SK-N-SH treated with all-trans-retinoic acid at 6 μM for 48 hours (cell line): ENCODE results near the gene MYO5B.

Experiments
- BACH2 ChIP-seq: fragments of 250-450 bp; sonication (Bioruptor Pico); IDR thresholded peaks from 2 replicates; pipeline ENCODE4 v1.9.0; 2021; ENCODE audit warnings: mild to moderate bottlenecking, borderline replicate concordance
- PATZ1 ChIP-seq: fragments of 250-450 bp; sonication (Bioruptor Pico); IDR thresholded peaks from 2 replicates; pipeline ENCODE4 v1.8.0; 2020; ENCODE audit warnings: mild to moderate bottlenecking, moderate library complexity, borderline replicate concordance
- POU6F1 ChIP-seq: fragments of 250-450 bp; sonication (Bioruptor Pico); IDR thresholded peaks from 2 replicates; pipeline ENCODE4 v1.8.0; 2021; ENCODE audit warnings: low read depth, mild to moderate bottlenecking, moderate library complexity, borderline replicate concordance
- RARB ChIP-seq: fragments of 250-450 bp; sonication (Bioruptor Pico); IDR thresholded peaks from 2 replicates; pipeline ENCODE4 v1.8.0; 2021; ENCODE audit warnings: mild to moderate bottlenecking, moderate library complexity
- TOX ChIP-seq: fragments of 250-450 bp; sonication (Bioruptor Pico); IDR thresholded peaks from 2 replicates; pipeline ENCODE4 v1.8.0; 2021; ENCODE audit warnings: mild to moderate bottlenecking, moderate library complexity, borderline replicate concordance
- ZFP3 ChIP-seq: fragments of 250-450 bp; sonication (Bioruptor Pico); IDR thresholded peaks from 2 replicates; pipeline ENCODE4 v1.5.0; 2020; ENCODE audit warnings: mild to moderate bottlenecking, moderate library complexity

GRCh38 chr18:50192995-50193795 lies 1.8 kb downstream of the MYO5B start:
- TF ChIP-seq ZFP3 (CRISPR knock-in tag) (no peak), TOX (no peak), PATZ1 (CRISPR knock-in tag) (no peak), POU6F1 (no peak), RARB (CRISPR knock-in tag) (no peak), BACH2 (CRISPR knock-in tag) (no peak)
